Stimulated activated CD8-positive, alpha-beta memory T cell treated with anti-CD3 and anti-CD28 coated beads, Interleukin-12 subunit alpha, Interleukin-12 subunit beta, amount 100 ng/mL, for 24 hours (primary cell): ENCODE results near the gene SPIN1.

Experiments
- DNase-seq: peaks from one replicate; pipeline ENCODE4 v3.0.0-alpha.2; 2020; ENCODE audit errors: extremely low read depth

SPIN1 gene

DNA sequence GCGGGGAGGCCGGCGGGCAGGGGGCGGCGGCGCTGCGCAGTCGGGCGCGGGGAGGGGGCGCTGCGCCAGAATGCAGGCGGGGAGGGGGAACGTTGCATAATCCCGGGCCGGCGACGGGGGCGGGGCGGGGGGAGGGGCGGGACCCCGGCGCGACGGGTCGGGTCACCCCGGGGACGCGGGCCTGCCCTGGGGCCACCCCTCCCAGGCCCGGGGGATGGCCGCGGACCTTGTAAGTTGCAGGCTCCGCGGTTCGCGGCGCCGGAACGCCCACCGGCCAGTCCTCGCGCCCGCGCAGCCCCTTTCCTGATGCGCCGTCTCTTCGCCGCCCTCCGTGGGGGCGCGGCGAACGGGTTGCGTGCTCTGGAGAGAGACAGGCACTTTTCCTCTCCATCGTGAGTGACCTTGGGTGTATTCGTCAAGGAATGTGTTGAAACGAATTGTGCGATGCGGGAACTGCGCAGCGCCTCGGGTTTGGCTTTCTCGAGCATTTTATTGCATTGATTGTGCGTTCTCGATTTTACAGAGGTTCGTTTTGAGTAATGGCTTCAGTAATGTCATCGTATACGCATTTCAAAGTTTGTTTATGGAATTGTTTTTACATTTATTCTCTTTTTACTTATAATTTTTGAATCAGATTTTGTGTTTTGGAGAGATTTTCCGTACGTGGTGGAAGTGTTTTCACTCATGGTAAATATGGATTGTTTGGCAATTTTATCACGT, 802 bp downstream of the SPIN1 start:
- no peak for DNase-seq

DNA sequence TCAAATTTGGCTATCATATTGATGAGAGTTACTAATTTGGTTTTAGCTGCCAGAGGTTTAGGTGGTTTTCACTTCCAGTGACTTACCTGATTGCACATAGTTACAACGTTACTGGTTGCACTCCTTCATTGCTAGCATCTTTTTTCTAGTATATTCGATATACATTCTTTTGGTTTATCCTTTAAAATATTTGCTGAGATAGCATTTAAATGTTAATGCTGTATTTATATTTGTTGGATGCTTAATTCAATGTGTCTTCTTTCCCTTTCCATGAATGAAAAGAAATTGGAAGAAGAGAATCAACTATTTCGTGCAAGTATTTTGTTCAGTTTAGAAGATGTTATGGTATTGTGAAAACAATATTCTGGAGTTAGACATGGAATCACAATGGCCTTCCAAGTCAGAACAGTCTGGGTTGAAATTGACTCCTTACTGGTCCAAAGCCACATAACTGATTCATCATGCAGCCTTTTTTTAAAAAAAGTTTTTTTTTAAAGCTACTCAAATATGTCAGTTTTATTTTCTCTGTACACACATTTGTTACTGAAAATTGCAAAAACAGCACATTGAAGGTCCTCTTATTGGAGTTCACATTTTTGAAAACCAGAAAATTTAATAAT, 2.2 kb downstream of the SPIN1 start:
- DNase-seq, result no peak

DNA sequence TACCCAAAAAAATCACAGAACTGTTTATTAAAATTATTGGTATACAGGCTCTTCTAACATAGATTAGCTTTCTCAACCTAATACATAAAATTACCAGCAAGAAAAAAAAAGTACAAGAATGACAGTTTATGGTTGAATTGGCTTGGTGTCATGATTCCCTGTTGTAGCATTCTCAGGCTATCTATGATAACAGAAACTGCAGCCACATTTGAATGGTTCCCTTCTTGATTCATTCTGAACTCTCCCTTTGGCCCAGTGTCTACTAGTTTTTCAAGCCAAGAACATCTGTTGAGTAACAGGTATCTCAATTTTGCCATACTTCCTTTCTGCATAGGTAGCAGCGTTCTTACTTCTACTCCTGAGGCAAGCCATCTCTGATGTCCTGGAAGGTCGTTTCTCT, 3.0 kb downstream of the SPIN1 start:
- DNase-seq, result no peak

DNA sequence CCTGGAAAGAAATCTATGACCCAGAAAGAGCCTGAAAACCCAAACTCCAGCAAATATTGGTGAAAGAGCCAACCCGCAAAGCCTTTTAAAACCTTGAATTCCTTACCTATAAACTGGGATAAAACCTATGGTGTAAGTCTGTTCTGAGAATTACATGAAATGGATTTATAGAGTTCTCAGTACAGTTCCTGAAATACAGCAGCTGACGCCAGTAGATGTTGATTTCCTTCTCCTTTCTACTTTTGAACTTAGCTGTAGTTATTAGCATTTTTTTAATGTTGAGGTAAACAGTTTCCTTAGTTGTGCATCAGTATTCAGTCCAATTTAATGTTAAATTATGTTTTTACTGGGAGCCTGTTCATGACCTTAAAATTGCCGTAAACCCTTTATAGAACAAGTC, 3.7 kb downstream of the SPIN1 start:
- DNase-seq, result no peak

DNA sequence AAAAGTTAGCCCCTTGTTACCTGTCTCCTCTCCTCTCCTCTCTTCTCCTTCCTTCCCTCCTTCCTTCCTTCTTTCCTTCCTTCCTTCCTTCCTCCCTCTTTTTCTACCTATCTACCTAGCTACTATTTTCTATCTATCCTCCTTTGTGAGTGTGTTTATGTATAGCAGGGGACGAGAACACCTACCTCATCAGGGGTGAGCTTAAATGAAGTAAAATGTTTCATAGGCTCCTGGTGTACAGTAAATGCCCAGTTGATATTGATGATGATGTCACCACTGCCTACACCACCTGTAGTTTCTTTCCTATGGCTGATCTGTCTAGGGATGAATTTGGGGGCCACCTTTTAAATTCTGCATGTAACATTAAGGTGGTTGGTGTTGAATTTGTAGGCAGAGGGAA, 4.3 kb downstream of the SPIN1 start:
- no peak for DNase-seq

DNA sequence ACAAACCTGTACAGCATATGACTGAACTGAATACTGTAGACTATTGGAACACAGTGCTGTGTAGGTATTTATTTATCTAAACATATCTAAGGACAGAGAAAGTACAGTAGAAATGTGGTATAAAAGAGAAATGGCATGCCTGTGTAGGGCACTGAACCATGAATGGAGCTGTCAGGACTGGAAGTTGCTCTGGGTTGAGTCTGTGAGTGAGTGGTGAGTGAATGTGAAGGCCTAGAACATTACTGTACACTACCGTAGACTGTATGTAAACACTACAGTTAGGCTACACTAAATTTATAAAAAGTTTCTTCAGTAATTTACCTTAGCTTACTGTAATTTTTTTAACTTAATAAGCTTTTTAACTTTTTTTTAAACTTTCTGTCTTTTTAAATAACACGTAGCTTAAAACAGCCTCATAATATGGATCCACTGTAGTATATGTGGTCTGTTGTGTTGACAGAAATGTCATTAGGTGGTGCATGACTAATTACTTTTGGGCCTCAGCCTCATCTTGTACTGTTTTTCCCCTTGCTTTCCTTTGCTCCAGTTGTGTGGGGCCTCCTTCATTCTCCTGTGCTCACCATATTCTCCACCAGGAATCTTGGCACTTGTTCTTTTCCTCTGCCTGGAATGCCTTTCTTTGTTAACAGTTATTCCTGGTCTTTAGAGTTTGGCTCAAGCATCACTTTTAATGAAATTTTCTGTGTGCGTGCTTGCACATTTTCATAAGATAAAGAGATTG, 8.8 kb downstream of the SPIN1 start:
- no peak for DNase-seq

DNA sequence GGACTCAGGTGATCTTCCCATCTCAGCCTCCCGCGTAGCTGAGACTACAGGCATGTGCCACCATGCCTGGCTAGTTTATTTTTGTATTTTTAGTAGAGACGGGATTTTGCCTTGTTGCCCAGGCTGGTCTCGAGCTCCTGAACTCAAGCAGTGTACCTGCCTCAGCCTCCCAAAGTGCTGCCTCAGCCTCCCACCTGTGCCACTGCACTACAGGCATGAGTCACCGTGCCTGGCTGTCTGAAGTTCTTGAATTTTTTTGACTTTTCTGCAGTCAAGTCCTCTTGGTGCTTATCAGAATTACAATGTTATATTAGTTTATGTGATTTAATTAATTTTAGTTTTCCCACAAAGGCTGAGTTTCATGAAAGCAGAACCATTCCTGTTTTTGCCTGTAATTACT, 9.8 kb downstream of the SPIN1 start:
- no peak for DNase-seq

DNA sequence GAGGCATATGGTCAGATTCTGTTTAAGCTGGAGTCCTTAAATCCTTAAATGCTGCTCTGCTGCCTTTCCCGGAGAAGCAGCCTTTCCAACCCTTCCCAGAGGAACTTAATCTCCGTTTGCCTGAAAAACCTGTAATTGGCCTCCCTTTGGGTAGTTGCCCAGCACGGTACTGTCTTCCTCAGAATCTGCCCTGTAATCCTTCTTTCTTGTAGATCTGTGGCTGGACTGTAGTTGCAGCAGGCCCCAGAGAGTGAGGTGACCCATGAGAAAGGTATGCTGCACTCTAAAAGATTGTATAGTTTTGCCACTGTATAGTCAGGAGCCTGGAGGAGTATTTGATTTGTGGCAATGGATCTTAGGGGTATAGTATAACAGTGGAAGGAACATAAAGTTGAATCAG, 11.7 kb downstream of the SPIN1 start:
- no peak for DNase-seq

DNA sequence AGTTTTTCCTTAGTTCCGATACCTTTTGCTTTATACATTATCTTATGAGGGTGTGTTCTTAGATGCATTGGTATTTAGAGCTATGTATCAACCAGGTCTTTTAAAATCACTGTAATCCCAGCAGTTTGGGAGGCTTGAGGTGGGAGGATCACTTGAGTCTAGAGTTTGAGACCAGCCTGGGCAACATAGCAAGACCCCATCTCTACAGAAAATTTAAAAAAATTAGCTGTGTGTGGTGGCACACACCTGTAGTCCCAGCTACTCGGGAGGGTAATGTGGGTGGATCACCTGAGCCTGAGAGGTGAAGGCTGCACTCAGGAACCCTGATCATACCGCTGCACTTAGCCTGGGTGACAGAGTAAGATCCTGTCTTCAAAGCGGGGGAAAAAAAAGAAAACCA, 15.1 kb downstream of the SPIN1 start:
- DNase-seq, result no peak

DNA sequence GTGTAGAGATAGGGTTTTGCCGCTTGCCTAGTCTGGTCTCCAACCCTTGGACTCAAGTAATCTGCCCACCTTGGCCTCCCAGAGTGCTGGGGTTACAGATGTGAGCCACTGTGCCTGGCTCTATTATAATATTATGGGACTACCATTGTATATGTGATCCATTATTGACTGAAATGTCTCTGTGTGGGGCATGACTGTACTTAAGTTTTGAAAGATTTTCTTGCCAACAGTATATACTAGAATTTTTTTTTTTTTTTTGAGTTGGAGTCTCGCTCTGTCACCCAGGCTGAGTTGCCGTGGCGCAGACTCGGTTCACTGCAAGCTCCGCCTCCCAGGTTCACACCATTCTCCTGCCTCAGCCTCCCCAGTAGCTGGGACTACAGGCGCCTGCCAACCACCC, 17.8 kb downstream of the SPIN1 start:
- no peak for DNase-seq

DNA sequence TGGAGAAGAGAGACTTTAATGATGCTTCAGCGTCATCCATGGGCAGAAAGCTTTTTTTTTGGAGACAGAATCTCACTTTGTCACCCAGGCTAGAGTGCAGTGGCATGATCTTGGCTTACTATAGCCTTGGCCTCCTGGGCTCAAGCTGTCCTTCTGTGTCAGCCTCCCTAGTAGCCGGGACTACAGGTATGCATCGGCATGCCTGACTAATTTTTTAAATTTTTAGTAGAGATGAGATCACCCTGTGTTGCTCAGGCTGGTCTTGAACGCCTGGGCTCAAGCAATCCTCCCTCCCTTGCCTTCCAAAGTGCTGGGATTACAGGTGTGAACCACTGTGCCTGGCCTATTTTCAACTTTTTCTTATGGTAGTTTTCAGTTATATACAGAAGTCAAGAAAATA, 23.2 kb downstream of the SPIN1 start:
- no peak for DNase-seq

DNA sequence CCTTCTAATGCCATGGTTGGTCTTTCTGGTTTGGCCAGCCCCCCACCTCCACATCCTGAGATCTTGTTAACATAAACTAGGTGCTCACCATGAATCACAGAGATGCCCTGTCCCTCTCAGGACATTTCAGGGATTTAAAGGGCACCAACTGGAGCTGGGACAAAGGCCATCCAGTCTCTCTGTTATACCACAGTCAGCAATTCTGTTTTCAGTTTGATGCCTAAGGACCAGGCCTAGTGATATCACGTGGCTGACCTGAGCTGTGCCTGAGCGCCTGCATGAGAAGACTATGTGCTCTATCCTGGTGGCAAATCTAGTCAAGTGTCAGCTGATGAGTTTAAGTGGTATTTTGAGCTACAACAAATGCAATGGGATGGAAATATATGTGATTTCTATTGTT, 26.1 kb downstream of the SPIN1 start:
- no peak for DNase-seq

DNA sequence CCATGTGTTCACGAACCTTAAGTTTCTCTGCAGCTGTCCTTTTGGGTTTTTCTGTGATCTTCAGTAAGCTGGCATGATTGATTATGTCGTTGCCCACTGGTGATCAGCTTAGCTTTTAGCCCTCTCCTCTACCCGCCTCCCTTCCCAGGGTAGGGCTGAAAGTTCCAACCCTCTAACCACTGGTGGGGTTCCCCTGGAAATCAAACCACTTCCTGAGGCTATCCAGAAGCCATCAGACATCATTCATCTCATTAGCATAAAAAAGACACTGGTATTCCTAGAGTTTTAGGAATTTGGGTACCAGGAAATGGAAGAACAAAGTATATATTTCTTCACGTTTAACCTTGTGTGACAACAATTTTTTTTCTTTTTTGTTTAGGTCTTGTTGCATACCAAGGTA, 29.8 kb downstream of the SPIN1 start:
- no peak for DNase-seq

DNA sequence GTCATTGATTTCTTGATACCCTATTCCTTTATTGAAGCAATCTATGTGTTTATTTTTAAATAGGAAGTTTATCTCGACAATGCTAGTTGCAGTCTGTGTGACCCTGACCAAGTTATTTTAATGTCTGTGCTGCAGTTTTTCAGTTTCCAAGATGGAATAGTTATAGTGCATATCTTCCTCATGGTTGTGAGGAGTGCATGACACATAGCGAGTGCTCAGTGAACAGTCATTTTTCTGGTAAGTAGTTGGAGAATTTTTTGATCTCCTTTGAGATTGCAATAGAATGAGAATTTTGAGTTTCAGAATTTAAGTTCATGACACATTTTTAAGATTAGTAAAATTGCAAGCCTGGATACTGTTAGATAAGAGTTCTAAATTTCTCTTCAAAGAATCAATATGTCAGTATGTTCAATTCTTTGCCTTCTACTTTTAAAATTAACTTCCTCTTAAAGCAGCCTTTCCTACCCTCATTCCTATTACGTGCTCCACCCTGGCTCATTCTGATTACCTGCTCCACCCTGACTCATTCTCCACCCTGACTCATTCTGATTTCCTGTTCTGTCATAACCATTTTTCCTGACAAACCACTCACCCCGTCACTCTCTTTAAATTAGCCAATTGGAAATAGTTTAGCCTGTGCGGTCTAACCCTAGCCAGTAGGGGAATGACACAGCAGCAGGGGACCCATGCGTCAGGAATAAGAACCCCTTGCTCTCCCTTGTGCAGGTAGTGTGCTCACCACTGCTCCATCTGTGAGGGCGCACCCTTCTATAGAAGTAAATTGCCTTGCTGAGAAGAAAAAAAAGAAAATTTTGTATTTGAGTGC, 30.7 kb downstream of the SPIN1 start:
- no peak for DNase-seq

DNA sequence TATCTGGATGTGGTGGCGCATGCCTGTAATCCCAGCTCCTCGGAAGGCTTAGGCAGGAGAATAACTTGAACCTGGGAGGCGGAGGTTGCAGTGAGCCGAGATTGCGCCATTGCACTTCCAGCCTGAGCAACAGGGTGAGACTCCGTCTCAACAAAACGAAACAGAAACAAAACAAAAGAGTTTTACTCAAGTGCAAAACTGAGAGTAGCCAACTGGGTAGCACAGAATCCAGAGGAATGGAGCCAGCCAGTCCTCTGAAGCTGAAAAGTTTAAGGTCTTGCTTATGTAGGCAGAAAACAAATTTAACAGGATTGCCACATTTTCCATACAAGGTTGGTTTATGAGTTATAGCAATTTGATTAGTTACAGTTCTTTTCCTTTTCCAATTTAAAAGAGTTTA, 32.0 kb downstream of the SPIN1 start:
- DNase-seq, result no peak

DNA sequence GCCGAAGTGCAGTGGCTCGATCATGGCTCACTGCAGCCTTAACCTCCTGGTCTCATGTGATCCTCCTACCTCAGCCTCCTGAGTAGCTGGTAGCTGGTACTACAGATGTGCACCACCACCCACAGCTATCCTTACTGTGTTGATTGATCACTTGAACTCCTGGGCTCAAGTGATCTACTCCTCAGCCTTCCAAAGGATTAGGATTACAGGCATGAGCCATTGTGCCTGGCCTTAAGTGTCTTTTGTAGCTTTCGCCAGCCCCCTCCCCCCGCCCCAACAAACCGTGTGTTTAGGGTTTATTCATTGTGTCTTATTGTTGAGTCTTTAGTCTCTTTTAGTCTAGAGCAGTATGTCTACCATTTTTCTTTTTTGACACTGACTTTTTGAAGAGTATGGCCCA, 33.1 kb downstream of the SPIN1 start:
- DNase-seq, result no peak

DNA sequence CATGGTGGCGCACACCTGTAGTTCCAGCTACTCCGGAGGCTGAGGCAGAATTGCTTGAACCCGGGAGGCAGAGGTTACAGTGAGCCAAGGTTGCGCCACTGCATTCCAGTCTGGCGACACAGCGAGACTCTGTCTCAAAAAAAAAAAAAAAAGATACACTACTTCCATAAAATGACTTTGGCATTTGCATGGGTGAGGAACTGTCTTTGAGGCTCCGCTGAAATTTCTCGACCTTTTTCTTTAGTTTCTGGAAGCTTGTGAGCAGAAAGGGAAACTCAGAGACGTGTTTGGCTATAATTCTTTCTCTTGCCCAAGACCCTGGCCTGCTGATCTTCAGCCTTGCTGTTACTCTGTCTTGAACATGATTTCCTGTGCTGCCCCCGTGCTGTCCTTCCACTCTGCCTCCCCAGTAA, 37.3 kb downstream of the SPIN1 start:
- no peak for DNase-seq

DNA sequence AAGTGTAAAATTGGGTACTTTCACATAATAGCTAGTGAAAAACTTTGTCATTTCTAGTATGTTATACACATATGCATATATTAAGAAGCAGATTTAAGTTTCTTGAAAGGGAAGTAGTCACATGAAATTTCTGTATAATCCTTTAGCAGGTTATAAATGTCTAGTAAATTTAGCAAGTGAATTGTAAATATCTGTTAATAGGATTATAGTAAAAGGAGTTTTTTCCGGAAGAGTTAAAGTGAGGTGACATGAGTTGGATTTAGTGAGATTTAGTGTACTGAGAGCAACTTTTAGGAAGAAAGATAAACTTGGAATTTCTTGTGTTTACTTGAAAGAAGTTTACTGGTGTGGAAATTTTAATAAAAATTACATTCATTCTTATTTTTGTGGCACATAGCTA, 38.4 kb downstream of the SPIN1 start:
- DNase-seq, result no peak

DNA sequence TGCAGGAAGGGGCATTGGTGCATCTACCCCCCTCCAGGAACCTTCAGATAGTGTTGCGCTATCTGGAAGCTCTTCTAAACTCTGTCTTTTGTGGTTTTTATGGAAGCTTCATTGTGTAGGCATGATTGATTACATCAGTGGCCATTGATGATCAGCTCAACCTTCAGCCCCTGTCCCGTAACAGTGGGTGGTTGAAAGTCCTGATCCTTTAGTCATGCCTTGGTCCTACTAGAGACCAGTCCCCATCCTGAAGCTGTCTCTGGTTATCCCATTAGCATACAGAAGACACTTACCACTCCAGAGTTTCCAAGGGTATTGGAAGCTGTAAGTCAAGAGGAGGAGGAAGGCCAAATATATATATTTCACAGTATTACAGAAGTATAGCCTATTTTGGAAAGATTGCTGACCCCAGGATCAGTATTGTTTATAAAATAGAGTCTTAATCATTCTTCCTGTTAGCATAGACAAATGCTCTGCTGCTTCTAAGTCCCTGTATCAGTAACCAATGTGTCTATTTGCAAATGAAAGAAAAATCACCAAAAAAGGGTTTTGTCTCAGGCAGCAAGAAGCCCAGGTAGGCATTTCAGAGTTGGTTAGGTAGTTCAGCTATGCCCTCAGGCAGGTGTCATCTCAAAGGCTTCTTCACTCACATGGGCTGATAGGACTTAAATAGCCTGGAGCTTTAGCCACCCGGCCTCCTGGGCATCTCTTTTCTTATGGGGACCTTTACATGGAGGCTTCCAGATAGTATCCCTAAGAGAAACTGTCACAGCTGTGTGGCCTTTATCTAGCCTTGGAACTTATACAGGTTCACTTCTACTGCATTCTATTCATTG, 41.6 kb downstream of the SPIN1 start:
- DNase-seq, result no peak

DNA sequence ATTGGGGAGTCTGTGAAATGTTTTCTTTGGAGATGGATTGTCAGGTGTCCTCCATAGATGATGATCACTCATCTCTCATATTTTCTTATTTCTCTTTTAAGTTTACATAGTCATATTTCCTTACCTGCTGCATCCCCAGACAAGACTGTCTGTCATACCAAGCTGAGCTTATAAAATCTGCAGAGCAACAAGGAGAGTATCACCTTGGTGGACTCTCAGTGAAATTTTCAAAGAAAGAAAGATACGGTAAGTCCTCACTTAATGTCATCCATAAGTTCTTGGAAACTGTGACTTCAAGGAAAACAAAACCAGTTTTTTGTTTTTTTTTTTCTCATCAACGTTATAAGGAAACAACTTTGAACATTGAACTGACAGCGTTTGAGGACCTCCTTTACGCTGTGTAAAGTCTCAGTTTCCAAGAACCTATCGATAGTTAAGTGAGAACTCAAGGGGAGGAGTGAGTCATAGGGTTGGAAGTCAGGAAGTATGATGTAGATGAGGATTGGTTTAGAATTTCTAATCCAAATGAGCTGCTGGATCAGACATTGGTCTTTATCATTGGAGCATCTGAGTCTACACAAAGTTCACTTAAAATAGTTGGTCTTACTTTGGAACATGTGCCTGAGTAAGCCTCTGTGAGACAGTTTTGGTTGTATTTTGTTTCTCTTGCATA, 45.5 kb downstream of the SPIN1 start:
- DNase-seq, result no peak

DNA sequence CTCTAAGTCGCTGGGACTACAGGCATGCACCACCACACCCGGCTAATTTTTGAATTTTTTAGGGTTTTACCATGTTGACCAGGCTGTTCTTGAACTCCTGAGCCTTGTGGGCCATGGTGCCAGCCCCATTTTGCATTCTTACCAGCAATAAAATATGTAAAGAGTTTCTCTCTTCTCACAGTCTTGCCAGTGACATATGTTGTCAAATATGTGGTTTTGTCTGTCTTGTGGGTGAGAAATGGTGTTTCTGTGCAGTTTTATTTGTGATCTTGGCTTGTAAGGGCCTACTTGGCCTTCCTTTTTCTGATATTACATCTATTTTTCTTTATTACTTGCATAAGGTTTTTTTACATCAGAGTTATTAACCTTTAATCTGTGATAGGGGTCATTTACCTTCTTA, 47.1 kb downstream of the SPIN1 start:
- DNase-seq, result no peak
